ENCODE data around the gene ARHGEF7.
"Not testable (repeated sequence)": the region's sequence is repeated elsewhere in the genome, so short reads cannot be mapped to it uniquely, and the experiment has no call there.

ARHGEF7 gene

DNA sequence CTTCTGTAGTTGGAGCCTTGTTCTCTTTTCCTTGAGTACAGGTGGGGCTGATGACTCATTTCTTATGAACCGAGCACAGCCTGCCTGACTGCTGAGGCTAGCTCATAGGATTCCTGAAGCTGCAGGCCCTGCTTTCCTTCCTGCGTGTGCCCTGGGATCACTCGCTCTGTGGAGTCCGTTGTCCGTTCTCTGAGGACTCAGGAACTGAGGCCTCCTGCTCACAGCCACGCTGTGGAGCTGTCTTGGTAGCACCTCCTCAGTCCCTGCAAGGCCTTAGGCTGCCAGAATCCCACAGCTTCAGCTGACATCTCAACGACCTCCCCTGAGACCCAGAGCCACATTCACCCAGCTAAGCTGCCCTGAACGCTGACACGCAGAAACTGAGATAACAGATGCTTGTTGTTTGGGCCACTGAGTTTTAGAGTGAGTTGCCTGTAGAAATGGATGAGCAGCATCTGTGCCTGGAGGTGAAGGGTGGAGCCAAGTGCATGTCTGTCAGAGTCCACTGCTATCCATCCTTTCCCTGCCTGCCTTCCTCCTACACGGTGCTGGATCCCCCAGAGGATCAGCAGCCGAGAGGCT is 72.9 kb downstream of the ARHGEF7 start:
- TF ChIP-seq, protein P1, sequence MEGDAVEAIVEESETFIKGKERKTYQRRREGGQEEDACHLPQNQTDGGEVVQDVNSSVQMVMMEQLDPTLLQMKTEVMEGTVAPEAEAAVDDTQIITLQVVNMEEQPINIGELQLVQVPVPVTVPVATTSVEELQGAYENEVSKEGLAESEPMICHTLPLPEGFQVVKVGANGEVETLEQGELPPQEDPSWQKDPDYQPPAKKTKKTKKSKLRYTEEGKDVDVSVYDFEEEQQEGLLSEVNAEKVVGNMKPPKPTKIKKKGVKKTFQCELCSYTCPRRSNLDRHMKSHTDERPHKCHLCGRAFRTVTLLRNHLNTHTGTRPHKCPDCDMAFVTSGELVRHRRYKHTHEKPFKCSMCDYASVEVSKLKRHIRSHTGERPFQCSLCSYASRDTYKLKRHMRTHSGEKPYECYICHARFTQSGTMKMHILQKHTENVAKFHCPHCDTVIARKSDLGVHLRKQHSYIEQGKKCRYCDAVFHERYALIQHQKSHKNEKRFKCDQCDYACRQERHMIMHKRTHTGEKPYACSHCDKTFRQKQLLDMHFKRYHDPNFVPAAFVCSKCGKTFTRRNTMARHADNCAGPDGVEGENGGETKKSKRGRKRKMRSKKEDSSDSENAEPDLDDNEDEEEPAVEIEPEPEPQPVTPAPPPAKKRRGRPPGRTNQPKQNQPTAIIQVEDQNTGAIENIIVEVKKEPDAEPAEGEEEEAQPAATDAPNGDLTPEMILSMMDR (conservative IDR thresholded peaks at IDR 0.05), result no peak
- no peak overlapping the region for H3K27ac ChIP-seq

DNA sequence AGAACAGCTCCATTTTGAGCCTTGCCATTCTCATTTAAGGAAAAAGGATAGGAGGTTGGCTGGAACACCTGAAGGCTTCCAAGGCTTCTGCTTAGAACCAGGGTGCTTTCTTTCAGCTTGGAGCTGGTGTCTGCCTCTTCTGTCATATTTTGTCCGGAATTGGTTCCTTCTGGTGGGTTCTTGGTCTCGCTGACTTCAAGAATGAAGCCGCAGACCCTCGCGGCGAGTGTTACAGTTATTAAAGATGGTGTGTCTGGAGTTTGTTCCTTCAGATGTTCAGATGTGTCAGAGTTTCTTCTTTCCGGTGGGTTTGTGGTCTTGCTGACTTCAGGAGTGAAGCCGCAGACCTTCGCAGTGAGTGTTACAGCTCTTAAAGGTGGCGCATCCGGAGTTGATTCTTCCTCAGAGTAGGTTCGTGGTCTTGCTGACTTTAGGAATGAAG is 74.0 kb downstream of the ARHGEF7 start:
- H3K27ac ChIP-seq, result not testable (repeated sequence)

DNA sequence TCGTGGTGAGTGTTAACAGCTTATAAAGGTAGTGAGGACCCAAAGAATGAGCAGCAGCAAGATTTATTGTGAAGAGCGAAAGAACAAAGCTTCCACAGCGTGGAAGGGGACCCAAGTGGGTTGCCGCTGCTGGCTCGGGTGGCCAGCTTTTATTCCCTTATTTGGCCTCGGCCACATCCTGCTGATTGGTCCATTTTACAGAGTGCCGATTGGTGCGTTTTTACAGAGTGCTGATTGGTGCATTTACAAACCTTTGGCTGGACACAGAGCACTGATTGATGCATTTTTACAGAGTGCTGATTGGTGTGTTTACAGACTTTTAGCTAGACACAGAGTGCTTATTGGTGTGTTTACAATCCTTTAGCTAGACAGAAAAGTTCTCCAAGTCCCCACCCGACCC is 74.4 kb downstream of the ARHGEF7 start:
- not testable (repeated sequence) for H3K27ac ChIP-seq

DNA sequence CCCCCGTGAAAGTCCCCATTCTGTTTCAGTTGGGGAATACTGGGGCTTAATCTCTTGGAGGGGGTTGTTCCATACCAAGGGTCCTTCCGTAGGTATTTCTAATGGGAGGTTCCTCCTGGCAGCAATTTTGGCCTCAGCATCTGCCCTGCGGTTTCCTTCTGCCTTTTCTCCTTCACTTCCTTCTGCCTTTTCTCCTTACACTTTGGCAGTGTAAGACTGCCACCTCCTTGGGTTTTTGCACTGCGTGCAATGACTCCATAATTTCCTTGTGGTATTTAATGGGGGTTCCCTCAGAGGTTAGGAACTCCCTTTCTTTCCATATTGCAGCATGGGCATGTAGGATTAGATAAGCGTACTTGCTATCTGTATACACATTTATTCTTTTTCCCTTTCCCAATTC is 78.1 kb downstream of the ARHGEF7 start:
- H3K27ac ChIP-seq, result not testable (repeated sequence)

DNA sequence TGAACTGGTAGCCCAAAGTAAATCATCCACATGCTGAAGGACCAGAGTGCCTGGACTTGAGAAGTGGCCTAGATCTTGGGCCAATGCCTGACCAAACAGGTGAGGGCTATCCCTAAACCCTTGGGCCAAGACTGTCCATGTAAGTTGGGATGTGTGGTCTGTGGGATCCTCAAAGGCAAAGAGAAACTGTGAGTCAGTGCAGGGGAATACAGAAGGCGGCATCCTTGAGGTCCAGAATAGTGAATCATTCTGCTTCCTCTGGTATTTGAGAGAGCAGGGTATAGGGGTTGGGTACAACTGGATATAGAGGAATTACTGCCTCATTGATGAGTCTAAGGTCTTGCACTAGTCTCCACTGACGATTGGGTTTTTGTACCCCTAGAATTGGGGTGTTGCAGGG is 79.5 kb downstream of the ARHGEF7 start:
- H3K27ac ChIP-seq, result not testable (repeated sequence)

DNA sequence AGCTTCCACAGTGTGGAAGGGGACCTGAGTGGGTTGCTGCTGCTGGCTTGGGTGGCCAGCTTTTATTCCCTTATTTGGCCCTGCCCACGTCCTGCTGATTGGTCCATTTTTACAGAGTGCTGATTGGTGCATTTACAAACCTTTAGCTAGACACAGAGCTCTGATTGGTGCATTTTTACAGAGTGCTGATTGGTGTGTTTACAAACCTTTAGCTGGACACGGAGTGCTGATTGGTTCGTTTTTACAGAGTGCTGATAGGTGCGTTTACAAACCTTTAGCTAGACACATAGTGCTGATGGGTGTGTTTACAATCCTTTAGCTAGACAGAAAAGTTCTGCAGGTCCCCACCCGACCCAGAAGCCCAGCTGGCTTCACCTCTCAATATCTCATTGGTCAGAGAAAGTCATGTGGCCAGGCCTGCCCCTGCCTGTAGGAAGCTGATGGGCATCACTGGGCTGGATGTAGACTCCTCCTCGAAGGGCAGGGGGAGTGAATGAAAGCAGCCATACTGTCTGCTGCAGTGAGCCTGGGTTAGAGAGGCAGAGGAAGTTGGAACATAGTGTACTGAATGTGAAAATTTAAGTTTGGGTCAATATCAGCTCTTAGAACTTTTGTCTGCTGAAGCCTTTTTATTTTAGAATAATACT is 83.7 kb downstream of the ARHGEF7 start:
- not testable (repeated sequence) for H3K27ac ChIP-seq

DNA sequence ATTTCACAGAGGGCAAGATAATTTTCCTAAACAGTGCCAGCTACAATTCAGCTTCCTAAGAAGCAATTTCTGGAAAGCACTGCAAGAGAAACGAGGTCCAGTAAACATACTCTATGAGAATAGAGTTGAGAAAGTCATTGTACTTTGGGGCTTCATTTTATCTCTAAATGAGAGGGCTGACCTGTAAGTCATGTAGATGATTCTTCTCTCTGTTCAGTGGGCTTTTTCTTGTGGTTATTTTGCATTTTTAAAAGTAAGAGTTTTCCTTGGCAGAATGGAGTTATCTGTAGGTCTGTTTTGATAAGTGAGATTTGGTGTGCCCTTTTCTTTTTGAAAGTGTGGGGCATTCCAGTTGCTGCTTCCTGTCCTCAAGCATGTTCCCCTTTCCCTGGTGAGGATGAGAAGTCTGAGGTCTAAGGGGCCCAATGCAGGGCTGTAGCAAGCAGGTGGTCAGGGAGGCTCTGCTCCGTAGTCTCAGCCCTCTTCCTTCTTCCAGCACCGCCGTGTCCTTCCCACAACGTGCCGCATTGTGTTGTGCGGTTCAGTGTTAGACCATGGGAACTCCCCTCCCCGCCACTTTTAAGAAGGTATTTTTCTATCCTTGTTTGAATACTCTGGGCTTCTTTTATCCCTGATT is 86.3 kb downstream of the ARHGEF7 start:
- H3K27ac ChIP-seq, result no peak overlapping the region
- TF ChIP-seq, protein P1 (conservative IDR thresholded peaks at IDR 0.05), result no peak
- TF ChIP-seq ZFX (IDR thresholded peaks at IDR 0.05), result no peak

DNA sequence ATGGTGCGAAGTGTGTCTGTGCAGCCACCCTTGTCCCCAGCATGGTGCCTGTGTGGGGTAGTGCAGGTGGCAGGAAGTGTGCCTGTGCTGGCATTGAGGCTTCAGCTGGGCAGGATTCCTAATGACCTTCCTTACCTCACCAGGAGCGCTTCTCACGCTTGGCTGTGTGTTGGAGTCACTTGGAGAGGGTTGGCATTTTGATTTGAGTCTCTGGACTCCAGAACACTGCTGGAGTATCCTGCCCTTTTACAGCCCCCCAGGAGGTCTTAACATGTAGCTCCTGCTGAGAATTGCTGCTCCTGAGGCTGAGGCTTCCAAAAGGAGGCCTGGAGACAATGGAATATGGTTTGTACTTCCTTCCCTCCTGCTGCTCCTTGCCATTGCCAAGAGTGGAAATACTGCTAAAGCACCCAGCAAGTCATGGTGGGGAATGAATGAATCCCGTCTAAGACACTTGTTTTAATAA is 87.1 kb downstream of the ARHGEF7 start:
- H3K27ac ChIP-seq, result no peak overlapping the region
- TF ChIP-seq ZFX (IDR thresholded peaks at IDR 0.05), result no peak
- TF ChIP-seq, protein P1 (conservative IDR thresholded peaks at IDR 0.05), result no peak

DNA sequence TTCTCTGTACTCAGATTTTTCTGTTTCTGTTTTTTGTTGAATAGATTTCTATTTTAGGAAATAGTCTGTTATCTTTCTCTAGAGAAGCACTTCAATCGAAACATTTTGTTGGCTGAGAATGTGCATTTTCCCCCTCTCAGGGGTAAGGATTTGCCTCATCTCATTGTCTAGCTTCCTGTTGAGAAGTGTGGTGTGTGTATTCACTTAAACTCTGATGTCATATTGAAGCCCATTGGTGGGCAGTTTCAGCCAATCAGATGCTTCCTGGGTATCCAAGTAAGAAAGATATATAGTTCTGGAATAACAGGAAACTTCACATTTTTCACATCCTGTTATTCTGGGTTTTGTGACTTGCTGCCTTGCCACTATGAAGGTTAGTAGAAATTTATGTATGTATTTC is 87.6 kb downstream of the ARHGEF7 start:
- TF ChIP-seq, protein P1 (conservative IDR thresholded peaks at IDR 0.05), result no peak
- no peak overlapping the region for H3K27ac ChIP-seq

DNA sequence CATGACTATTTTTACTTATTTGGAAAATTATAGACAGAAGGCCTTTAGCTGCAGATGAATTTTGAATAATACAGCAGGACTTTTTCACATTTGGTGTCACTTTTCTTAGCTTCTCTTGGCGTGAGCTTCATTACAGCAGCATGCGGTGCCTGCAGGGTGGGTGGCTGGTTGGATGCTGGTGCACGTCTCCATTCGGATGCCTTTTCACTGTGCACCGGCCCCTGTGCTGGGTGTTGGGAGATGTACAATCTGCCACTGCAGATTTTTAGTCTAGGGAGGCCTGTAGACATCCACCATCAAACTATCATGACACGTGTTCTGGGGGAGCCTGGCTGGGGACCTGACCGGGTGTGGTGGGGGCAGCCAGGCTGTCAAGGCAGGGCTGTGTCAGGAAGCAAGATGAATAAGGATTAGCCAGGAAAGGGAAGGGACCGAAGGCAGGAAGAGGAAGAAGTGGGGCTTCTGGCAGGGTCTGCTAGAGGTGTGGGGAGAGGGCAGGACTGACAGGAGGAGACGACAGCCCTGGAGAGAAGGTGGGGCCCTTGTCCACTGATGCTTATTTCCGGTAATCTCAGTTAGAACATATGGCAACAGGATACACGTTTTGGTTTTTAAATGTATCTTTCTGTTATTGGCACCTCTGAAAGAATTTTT is 88.8 kb downstream of the ARHGEF7 start:
- H3K27ac ChIP-seq, result no peak overlapping the region
- no peak for TF ChIP-seq ZFX (IDR thresholded peaks at IDR 0.05)

Data from C4-2B (cell line).